SK-N-SH (cell line): ENCODE data around the gene WDR77. TPM values are rescaled to one million over a fixed set of nuclear protein-coding genes. Genes with fewer than 3 reads are reported as not detected.

ENCODE experiments used
- CTCF ChIA-PET: fragments of 300-600, 350-600 bp; formaldehyde crosslinking; extraction: SDS; loops from one replicate; lab custom pipeline; 2021; lab: Yijun Ruan, JAX
- POLR2A ChIA-PET: fragments of 350-600 bp; sonication (Branson Sonifier 250); formaldehyde crosslinking; extraction: SDS; loops from one replicate; lab custom pipeline; 2020; ENCODE audit warnings: antibody characterized with exemption, inconsistent platforms; lab: Yijun Ruan, JAX
- DNase-seq: peaks from one replicate; pipeline ENCODE4 v3.0.0; 2012
- H2AFZ ChIP-seq: fragments of 200-600 bp; sonication (generic); 2 replicates; pipeline ENCODE4 v1.8.1; 2016; ENCODE audit warnings: antibody characterized with exemption, mild to moderate bottlenecking, low read depth
- H3F3A ChIP-seq: fragments of 200-600 bp; sonication (generic); replicated peaks from 2 replicates; pipeline ENCODE3; 2016; ENCODE audit warnings: antibody characterized with exemption, mild to moderate bottlenecking; ENCODE audit not compliant: insufficient read depth
- H3K27ac ChIP-seq, 2 experiments: fragments of 200-500 bp in 1 of 2; fragments of 200-600 bp in 1 of 2; sonication (Bioruptor generic) in 1 of 2; sonication (generic), shearing (Covaris generic) in 1 of 2; 2 replicates each; pipeline versions ENCODE4 v1.5.1 to v1.6.1; 2014 to 2016; ENCODE audit warnings: low read depth in 2 of 2, inconsistent platforms in 1 of 2, low read length in 1 of 2, mild to moderate bottlenecking in 1 of 2, mixed read lengths in 1 of 2
- H3K27me3 ChIP-seq: fragments of 200-600 bp; sonication (generic), shearing (Covaris generic); 2 replicates; pipeline ENCODE4 v1.6.1; 2016; ENCODE audit warnings: mixed run types; ENCODE audit not compliant: insufficient read depth
- H3K36me3 ChIP-seq, 2 experiments: fragments of 200-500 bp in 1 of 2; fragments of 200-600 bp in 1 of 2; sonication (Bioruptor generic) in 1 of 2; sonication (generic) in 1 of 2; replicated peaks in 1 of 2; 2 replicates each; pipeline versions ENCODE3 to v1.5.1; 2014 to 2016; ENCODE audit warnings: low read length in 1 of 2, mild to moderate bottlenecking in 1 of 2; ENCODE audit not compliant: insufficient read depth in 2 of 2, control insufficient read depth in 1 of 2
- H3K4me1 ChIP-seq, 2 experiments: fragments of 200-500 bp in 1 of 2; fragments of 200-600 bp in 1 of 2; sonication (Bioruptor generic) in 1 of 2; sonication (generic), shearing (Covaris generic) in 1 of 2; 2 replicates each; pipeline versions ENCODE4 v1.5.1 to v1.6.1; 2014 to 2016; ENCODE audit warnings: low read depth in 1 of 2, low read length in 1 of 2, mixed run types in 1 of 2; ENCODE audit not compliant: insufficient read depth in 2 of 2, control insufficient read depth in 1 of 2
- H3K4me2 ChIP-seq: fragments of 200-600 bp; sonication (generic), shearing (Covaris generic); 2 replicates; pipeline ENCODE4 v1.6.1; 2017; ENCODE audit warnings: mixed run types
- H3K4me3 ChIP-seq, 2 experiments: fragments of 200-500 bp in 1 of 2; fragments of 200-600 bp in 1 of 2; sonication (Bioruptor generic) in 1 of 2; sonication (generic), shearing (Covaris generic) in 1 of 2; 2 replicates each; pipeline versions ENCODE4 v1.5.1 to v1.8.1; 2014 to 2016; ENCODE audit warnings: low read depth in 2 of 2, inconsistent platforms in 1 of 2, low read length in 1 of 2, mild to moderate bottlenecking in 1 of 2, mixed read lengths in 1 of 2, moderate library complexity in 1 of 2
- H3K79me2 ChIP-seq: fragments of 200-600 bp; sonication (generic); 2 replicates; pipeline ENCODE4 v1.8.1; 2017; ENCODE audit warnings: mild to moderate bottlenecking; ENCODE audit not compliant: insufficient read depth
- H3K9ac ChIP-seq: fragments of 200-600 bp; sonication (generic); 2 replicates; pipeline ENCODE4 v1.6.1; 2017; ENCODE audit warnings: mixed run types
- H3K9me2 ChIP-seq: fragments of 200-600 bp; sonication (generic); 2 replicates; pipeline ENCODE4 v1.6.1; 2017; ENCODE audit warnings: mixed run types
- H3K9me3 ChIP-seq: fragments of 200-600 bp; sonication (generic); 2 replicates; pipeline ENCODE4 v1.6.1; 2017; ENCODE audit warnings: mixed run types, mild to moderate bottlenecking, moderate library complexity
- H4K20me1 ChIP-seq: fragments of 200-600 bp; sonication (generic); 2 replicates; pipeline ENCODE4 v1.6.1; 2017; ENCODE audit warnings: mild to moderate bottlenecking, mixed run types; ENCODE audit not compliant: insufficient read depth
- ELF1 ChIP-seq: IDR thresholded peaks from 2 replicates; pipeline ENCODE4 v1.4.0; 2012
- EP300 ChIP-seq, 2 experiments: IDR thresholded peaks; 2 replicates each; pipeline versions ENCODE4 v1.4.0 to v1.6.1; 2012; ENCODE audit warnings: borderline replicate concordance in 1 of 2, low read depth in 1 of 2, low read length in 1 of 2
- EZH2phosphoT487 ChIP-seq: fragments of 200-600 bp; sonication (generic); IDR thresholded peaks from 2 replicates; pipeline ENCODE4 v1.6.1; 2017; ENCODE audit warnings: low read depth, mixed run types, mild to moderate bottlenecking, antibody characterized with exemption, moderate library complexity, borderline replicate concordance
- FOSL2 ChIP-seq: IDR thresholded peaks from 2 replicates; pipeline ENCODE4 v1.4.0; 2012; ENCODE audit warnings: low read depth, mild to moderate bottlenecking, moderate library complexity, borderline replicate concordance
- FOXM1 ChIP-seq: IDR thresholded peaks from 2 replicates; pipeline ENCODE4 v1.4.0; 2012; ENCODE audit warnings: low read depth, mild to moderate bottlenecking
- MEF2A ChIP-seq: IDR thresholded peaks from 2 replicates; pipeline ENCODE4 v1.4.0; 2012; ENCODE audit warnings: low read depth, borderline replicate concordance
- POLR2AphosphoS5 ChIP-seq: IDR thresholded peaks from 2 replicates; pipeline ENCODE4 v1.6.1; 2012; ENCODE audit warnings: low read depth, low read length
- RAD21 ChIP-seq: IDR thresholded peaks from 2 replicates; pipeline ENCODE4 v1.6.1; 2012; ENCODE audit warnings: mild to moderate bottlenecking, low read length
- REST ChIP-seq: IDR thresholded peaks from 2 replicates; pipeline ENCODE4 v1.6.1; 2012; ENCODE audit warnings: mild to moderate bottlenecking, low read depth, low read length, moderate library complexity
- SMC3 ChIP-seq: IDR thresholded peaks from 2 replicates; pipeline ENCODE4 v1.6.1; 2012; ENCODE audit warnings: low read depth, low read length, improper control_type of control experiment
- TAF1 ChIP-seq: IDR thresholded peaks from 2 replicates; pipeline ENCODE4 v1.6.1; 2012; ENCODE audit warnings: low read depth, mild to moderate bottlenecking, low read length, moderate library complexity, borderline replicate concordance
- TCF12 ChIP-seq: IDR thresholded peaks from 2 replicates; pipeline ENCODE4 v1.4.0; 2012
- YY1 ChIP-seq: IDR thresholded peaks from 2 replicates; pipeline ENCODE4 v1.4.0; 2012; ENCODE audit warnings: low read depth, mild to moderate bottlenecking
- ZBTB33 ChIP-seq: IDR thresholded peaks from 2 replicates; pipeline ENCODE4 v1.4.0; 2012; ENCODE audit warnings: low read depth, borderline replicate concordance
- WGBS: methylation state at CpG from one replicate; pipeline ENCODE4 v1.1.6; 2017; ENCODE audit warnings: low lambda C conversion rate; 5-methylcytosine and 5-hydroxymethylcytosine counted together
- polyA plus RNA-seq, 3 experiments: library from polyadenylated mRNA; depleted of rRNA; stranded (reverse); fragments of >200 nt; gene quantifications; 2 replicates each; pipeline ENCODE4 v1.2.3, GENCODE V29; 2012
- TF ChIP-seq, protein P1 (sequence below): IDR thresholded peaks from 2 replicates; pipeline ENCODE4 v1.4.0; 2012; ENCODE audit warnings: low read depth, borderline replicate concordance
- TF ChIP-seq, protein P2 (sequence below): IDR thresholded peaks from 2 replicates; pipeline ENCODE4 v1.4.0; 2012; ENCODE audit warnings: low read depth

WDR77 gene
- polyA plus RNA-seq, 1 of the 3 experiments (the other 2 are of a cell fraction), result 97.1 TPM

- Histone ChIP-seq H3K27me3 (peaks cover 12% of the 10 kb centered on the region; the same call in 1 of the 2 replicates), H3K4me1 (no peaks in the 10 kb centered on the region), H3K4me2 (no peak overlapping the region), H3K27ac (no peak overlapping the region), H3K79me2 (no peaks in the 10 kb centered on the region), H3K4me3 (no peak overlapping the region), H2AFZ (no peak overlapping the region), H3F3A (no peaks in the 10 kb centered on the region), H4K20me1 (no peaks in the 10 kb centered on the region), H3K9ac (no peak overlapping the region), H3K9me3 (no peaks in the 10 kb centered on the region), H3K36me3 (no peaks in the 10 kb centered on the region), H3K9me2 (no peaks in the 10 kb centered on the region)
- DNase-seq, result no peak
- CTCF ChIA-PET, result interaction anchor here (5.6 kb wide), 1 partner anchor 14 kb away, joined by 35 read pairs; no protein-coding TSS in a partner anchor
- no CpG with 5 or more reads among the region's 2 CpGs for WGBS
- TF ChIP-seq EZH2phosphoT487, result no peak
- TF ChIP-seq, protein P1, sequence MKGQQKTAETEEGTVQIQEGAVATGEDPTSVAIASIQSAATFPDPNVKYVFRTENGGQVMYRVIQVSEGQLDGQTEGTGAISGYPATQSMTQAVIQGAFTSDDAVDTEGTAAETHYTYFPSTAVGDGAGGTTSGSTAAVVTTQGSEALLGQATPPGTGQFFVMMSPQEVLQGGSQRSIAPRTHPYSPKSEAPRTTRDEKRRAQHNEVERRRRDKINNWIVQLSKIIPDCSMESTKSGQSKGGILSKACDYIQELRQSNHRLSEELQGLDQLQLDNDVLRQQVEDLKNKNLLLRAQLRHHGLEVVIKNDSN, result no peak
- TF ChIP-seq, protein P2, sequence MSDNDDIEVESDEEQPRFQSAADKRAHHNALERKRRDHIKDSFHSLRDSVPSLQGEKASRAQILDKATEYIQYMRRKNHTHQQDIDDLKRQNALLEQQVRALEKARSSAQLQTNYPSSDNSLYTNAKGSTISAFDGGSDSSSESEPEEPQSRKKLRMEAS, result no peak
- no peak for TF ChIP-seq POLR2AphosphoS5
- TF ChIP-seq MEF2A, result no peak
- TF ChIP-seq SMC3, result no peak
- TF ChIP-seq FOSL2, result no peak
- TF ChIP-seq YY1, result no peak
- no peak for TF ChIP-seq FOXM1
- TF ChIP-seq RAD21, result no peak
- no peak for TF ChIP-seq TCF12
- TF ChIP-seq EP300 (IDR thresholded peaks at IDR 0.05; ENCODE audit: borderline replicate concordance in 1 of 2, low read depth in 1 of 2, low read length in 1 of 2), result no peak
- no peak for TF ChIP-seq ZBTB33
- no peak for TF ChIP-seq ELF1
- no peak for TF ChIP-seq TAF1
- no peak for TF ChIP-seq REST
- POLR2A ChIA-PET, result no interaction called here
These were observed 34.3 kb downstream of the WDR77 start for GRCh38 chr1:111414756-111415155.
